Measurements from ENCODE around the gene ABCB6.
A peak's percentile ranks its signal among the peaks of the same experiment; 100 is the strongest.
"Not testable (repeated sequence)": the region's sequence is repeated elsewhere in the genome, so short reads cannot be mapped to it uniquely, and the experiment has no call there.

ABCB6 gene

GRCh38 chr2:219218732-219219701 is at the start of gene ABCB6:
ABCB6 (minus strand) TSS chr2:219218958; CDS start chr2:219218673, 285 bp downstream.
- peak; percentile 87 for DNase-seq

GRCh38 chr2:219268294-219268693 is 49.5 kb upstream of the ABCB6 start:
- DNase-seq = no peak

- DNase-seq = no peak
Measured at GRCh38 chr2:219266886-219267285, 48.1 kb upstream of the ABCB6 start.

GRCh38 chr2:219266232-219266631 is 47.5 kb upstream of the ABCB6 start:
- DNase-seq = no peak

GRCh38 chr2:219261024-219261855 is 42.5 kb upstream of the ABCB6 start:
- DNase-seq = no peak

- not testable (repeated sequence) for DNase-seq
Measured at GRCh38 chr2:219258942-219259341, 40.2 kb upstream of the ABCB6 start.

- DNase-seq = peak; percentile 22
Measured at GRCh38 chr2:219254590-219255201, 35.9 kb upstream of the ABCB6 start.

GRCh38 chr2:219253753-219254589 is 35.2 kb upstream of the ABCB6 start, which contains the start of gene TUBA4A:
TUBA4A (minus strand) TSS chr2:219253918; CDS start chr2:219253858, 60 bp downstream.
- peak; percentile 90 for DNase-seq

- DNase-seq = peak; percentile 35
Measured at GRCh38 chr2:219252900-219253752, 34.4 kb upstream of the ABCB6 start, which contains the start of gene TUBA4B. TUBA4B (plus strand) TSS chr2:219253243; CDS start chr2:219253408, 165 bp downstream.

- no peak for DNase-seq
Measured at GRCh38 chr2:219252570-219252899, 33.8 kb upstream of the ABCB6 start.

GRCh38 chr2:219252084-219252483 is 33.3 kb upstream of the ABCB6 start:
- no peak for DNase-seq

- DNase-seq = no peak
Measured at GRCh38 chr2:219251656-219252055, 32.9 kb upstream of the ABCB6 start.

- no peak for DNase-seq
Measured at GRCh38 chr2:219250049-219250781, 31.5 kb upstream of the ABCB6 start.

GRCh38 chr2:219249203-219249980 is 30.6 kb upstream of the ABCB6 start:
- DNase-seq = no peak

- no peak for DNase-seq
Measured at GRCh38 chr2:219248845-219249202, 30.1 kb upstream of the ABCB6 start.

GRCh38 chr2:219247678-219248642 is 29.2 kb upstream of the ABCB6 start:
- DNase-seq = peak; percentile 49

GRCh38 chr2:219246559-219246958 is 27.8 kb upstream of the ABCB6 start:
- no peak for DNase-seq

GRCh38 chr2:219245899-219246230 is 27.1 kb upstream of the ABCB6 start:
- DNase-seq = no peak
